Mononuclear cell (primary cell): ENCODE measurements around the gene SLC4A7. TPM values are rescaled to one million over a fixed set of nuclear protein-coding genes. Genes with fewer than 3 reads are reported as not detected.
"Not testable (repeated sequence)": the region's sequence is repeated elsewhere in the genome, so short reads cannot be mapped to it uniquely, and the experiment has no call there.

Experiments used
- H3K27me3 ChIP-seq: 2 replicates; pipeline ENCODE4 v1.6.0; 2011; ENCODE audit warnings: low read length, control low read depth; ENCODE audit not compliant: insufficient read depth
- H3K4me1 ChIP-seq: 2 replicates; pipeline ENCODE4 v1.5.1; 2011; ENCODE audit warnings: mild to moderate bottlenecking, low read length, control low read depth; ENCODE audit not compliant: insufficient read depth
- H3K4me3 ChIP-seq: 2 replicates; pipeline ENCODE4 v1.5.1; 2011; ENCODE audit warnings: mild to moderate bottlenecking, low read length, moderate library complexity
- H3K9me3 ChIP-seq: 2 replicates; pipeline ENCODE4 v1.5.1; 2011; ENCODE audit warnings: low read depth, mild to moderate bottlenecking, control low read depth, low read length
- total RNA-seq: library from RNA; depleted of rRNA; stranded (reverse); fragments of >200 nt; gene quantifications from one replicate; pipeline ENCODE4 v1.2.3, GENCODE V29; 2012

Gene SLC4A7
- total RNA-seq, 1 donor, result 69.8 TPM

DNA sequence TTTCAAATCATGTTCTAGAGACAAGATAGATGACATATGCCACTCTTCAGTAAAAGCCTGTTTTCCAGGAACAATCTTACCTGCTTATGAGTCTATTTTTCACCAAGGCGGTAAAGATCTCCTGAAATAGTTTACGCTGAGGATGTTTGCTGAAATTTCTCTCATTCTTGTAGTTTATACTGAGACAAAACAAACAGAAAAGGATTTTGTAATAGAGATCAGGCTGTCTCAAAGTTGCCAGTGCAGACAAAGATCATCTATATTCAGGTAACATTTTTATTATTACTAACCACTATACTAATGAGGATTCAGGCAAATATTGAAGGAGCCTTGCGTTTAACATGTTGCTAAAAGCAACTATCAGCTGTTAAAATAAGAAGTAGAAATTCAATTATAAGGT lies 140.0 kb downstream of the SLC4A7 start:
- Histone ChIP-seq H3K4me1 (no peaks in the 10 kb centered on the region), H3K9me3 (no peaks in the 10 kb centered on the region), H3K4me3 (no peak overlapping the region), H3K27me3 (no peaks in the 10 kb centered on the region)

DNA sequence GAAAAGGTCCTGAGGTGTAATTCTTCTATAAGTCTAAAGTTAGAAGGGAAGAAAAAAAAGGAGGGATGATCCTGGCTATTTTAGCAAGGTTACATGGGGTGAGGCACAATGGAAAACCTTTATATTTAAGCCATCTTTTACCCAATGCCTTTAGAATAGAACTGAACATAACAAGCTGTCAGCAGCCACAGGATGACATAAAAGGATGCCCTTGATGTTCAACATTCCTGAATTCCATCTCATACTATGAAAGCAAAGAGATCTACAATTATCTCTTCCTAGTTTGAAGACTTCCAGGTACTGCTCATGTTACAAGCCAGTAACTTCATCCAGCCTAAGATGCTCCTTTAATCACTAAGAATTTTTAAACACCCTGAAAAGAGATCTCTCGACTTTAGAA lies 141.9 kb downstream of the SLC4A7 start:
- Histone ChIP-seq H3K9me3 (no peaks in the 10 kb centered on the region), H3K27me3 (no peaks in the 10 kb centered on the region), H3K4me3 (no peak overlapping the region), H3K4me1 (no peaks in the 10 kb centered on the region)

DNA sequence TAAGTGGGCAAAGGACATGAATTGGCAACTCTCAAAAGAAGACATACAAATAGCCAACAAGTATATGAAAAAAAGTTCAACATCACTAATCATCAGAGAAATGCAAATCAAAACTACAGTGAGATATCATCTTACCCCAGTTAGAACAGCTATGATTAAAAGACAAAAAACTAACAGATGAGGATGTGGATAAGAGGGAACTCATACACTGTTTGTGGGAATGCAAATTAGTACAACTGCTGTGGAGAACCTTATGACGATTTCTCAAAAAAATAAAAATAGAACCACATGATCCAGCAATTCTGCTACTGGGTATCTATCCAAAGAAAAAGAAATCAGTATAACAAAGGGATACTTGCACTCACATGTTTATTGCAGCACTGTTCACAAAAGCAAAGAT lies 143.7 kb downstream of the SLC4A7 start:
- no peaks in the 10 kb centered on the region for H3K9me3 ChIP-seq
- H3K4me3 ChIP-seq, result no peak overlapping the region
- no peaks in the 10 kb centered on the region for H3K4me1 ChIP-seq
- H3K27me3 ChIP-seq, result no peaks in the 10 kb centered on the region

DNA sequence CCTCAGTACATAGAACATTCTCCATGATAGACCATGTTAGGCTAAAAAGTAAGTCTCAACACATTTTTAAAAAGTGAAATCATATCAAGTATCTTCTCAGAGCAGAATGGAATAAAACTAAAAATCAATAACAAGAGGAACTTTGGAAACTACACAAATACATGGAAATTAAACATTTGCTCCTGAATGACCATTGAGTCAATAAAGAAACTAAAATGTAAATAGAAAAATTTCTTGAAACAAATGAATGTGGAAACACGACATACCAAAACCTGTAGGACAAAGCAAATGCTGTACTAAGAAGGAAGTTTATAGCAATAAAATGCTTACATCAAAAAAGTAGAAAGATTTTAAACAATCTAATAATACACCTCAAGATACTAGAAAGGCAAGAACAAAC lies 148.6 kb downstream of the SLC4A7 start:
- Histone ChIP-seq H3K9me3 (no peaks in the 10 kb centered on the region), H3K27me3 (no peaks in the 10 kb centered on the region), H3K4me3 (no peak overlapping the region), H3K4me1 (no peaks in the 10 kb centered on the region)

DNA sequence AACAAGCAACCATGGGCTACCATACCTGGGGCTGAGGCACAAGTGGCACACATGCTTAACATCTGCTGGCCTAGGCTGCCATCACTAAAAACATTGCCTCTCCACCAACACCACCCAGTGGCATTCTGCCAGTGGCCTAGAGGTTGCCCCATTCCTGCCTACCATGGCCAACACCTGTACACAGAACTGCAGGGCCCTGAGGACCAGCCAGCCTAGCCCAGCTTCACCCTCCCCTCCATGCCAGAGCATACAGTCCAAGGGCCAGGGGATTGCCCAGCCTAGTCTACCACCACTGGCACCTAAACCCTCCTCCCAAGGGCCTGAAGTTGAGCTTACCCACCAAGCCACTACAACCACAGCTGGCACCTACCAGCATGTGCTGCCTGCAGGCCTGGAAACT lies 150.3 kb downstream of the SLC4A7 start:
- no peaks in the 10 kb centered on the region for H3K4me1 ChIP-seq
- H3K4me3 ChIP-seq, result no peak overlapping the region
- H3K9me3 ChIP-seq, result no peaks in the 10 kb centered on the region
- no peaks in the 10 kb centered on the region for H3K27me3 ChIP-seq

DNA sequence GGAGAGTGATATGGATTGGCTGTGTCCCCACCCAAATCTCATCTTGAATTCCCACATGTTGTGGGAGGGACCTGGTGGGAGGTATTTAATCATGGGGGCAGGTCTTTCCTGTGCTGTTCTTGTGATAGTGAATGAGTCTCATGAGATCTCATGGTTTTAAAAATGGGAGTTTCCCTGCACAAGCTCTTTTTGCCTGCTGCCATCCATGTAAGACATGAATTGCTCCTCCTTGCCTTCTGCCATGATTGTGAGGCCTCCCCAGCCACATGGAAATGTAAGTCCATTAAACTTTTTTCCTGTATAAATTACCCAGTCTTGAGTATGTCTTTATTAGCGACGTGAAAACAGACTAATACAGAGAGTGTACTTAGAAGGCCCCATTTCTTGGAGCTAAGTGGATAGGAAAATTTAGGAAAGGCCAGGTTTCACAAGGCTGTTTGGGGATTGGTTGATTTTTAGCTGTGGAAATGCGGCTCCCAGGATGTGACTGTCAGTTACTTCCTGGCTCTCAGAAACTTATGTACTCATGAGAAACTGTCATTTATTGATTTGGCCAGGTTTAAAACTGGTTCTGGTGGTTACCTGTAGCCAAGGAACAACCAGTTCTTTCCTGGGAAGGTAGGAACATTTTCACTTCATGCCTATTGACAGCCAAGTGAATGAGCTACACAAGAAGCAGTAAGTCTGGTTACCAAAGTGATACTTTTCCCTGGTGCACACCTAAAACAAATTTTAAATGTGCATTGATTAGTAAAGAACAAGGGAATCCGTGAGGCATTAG lies 155.0 kb downstream of the SLC4A7 start:
- not testable (repeated sequence) for H3K4me1 ChIP-seq, H3K9me3 ChIP-seq, H3K27me3 ChIP-seq, H3K4me3 ChIP-seq

DNA sequence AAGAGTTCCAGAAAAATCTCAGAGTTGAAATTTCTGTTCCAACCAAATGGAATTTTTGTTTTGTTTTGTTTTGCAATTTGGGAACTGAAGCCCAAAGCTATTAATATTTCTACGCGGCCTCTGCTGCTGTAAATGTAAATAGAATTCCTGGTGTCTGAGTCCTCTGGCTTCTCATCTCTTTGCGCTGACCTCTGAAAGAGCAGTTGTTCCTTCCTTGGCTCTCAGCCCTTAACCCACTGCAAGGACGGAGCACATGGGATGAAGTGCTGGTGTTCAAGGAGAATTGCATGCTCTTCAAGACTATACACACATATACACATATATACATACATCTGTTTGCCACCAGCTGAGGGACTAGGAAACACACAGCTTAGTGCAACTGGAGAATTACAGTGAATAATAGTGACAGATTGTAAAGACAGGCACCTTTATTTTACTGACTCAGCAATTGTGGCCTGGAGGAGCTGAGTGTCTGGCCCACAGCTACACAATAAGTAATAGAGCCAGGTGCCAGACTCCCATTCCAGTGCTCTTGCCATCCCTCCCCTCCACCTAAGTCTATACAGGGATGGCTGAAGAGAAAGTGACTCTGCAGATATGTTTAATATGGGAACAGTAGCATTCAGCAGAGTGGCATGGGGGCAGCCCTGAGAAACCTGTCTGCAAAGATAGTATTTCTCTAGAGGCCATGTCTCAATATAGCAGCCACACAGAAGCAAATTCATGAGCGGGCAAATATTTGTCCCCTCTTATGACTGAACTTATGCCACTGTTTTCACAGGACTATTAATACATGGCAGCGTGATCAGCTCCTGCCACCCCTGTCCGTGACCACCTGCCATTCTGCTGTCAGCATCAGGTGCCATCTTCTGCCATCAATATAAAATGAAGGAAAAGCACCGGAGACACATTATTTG lies 157.3 kb downstream of the SLC4A7 start:
- H3K9me3 ChIP-seq, result no peaks in the 10 kb centered on the region
- no peak overlapping the region for H3K4me3 ChIP-seq
- H3K4me1 ChIP-seq, result no peaks in the 10 kb centered on the region
- no peaks in the 10 kb centered on the region for H3K27me3 ChIP-seq

DNA sequence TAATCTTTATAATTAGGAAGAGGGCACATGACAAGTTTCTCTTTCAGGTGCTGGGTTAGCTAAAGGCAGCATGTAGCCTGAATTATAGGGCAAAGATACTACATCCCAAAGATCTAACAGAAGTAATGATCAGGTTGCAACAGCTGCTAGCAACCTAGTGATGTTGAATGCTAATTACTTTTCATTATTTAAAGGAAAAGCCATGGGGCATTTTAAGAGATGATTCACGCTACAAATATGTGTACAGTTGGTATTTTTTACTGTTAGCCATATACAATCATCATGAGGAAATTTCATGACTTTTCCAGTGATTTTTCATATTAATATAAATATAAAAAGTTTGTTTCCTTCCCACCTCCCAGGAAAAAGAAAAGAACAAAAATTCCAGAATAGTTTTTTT lies 158.0 kb downstream of the SLC4A7 start:
- H3K27me3 ChIP-seq, result no peaks in the 10 kb centered on the region
- no peaks in the 10 kb centered on the region for H3K4me1 ChIP-seq
- H3K9me3 ChIP-seq, result no peaks in the 10 kb centered on the region
- no peak overlapping the region for H3K4me3 ChIP-seq

DNA sequence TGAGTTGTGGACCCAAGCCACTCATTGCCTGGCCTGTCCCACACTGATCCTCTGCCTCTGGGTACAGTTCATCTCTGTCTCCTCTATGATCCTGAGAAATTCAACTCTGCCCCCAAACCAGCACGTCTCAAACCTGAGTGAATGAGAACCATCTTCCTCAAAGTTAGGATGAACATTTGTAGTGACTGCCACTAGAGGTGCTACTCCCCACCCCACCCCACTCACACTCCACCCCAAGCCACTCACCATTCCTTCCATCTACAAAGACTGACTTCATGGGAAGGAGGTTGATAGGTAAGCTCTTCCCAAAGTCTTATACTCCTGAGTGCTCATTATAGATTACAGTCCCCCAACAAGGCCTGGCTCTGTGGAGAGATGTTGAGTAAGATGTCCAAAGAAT lies 158.8 kb downstream of the SLC4A7 start:
- Histone ChIP-seq H3K4me3 (no peak overlapping the region), H3K4me1 (no peaks in the 10 kb centered on the region), H3K9me3 (no peaks in the 10 kb centered on the region), H3K27me3 (no peaks in the 10 kb centered on the region)

DNA sequence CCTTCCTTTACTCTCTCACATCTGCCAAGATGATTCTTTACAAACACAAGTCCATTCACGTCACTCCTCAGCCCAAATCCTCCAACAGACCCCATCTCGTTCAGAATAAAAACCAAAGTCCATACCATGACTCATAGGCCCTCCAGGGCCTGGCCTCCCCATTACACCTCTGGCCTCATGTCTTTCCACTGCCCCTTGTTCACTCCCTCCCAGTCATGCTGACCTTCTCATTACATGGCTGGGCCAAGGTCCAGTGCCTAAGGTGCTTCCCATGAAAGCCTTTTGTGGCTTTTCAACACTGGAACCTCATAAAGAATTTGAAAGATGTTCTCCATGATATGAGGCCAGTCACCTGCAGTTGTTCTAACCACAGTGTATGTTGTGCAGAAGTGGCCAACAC lies 159.5 kb downstream of the SLC4A7 start:
- no peak overlapping the region for H3K4me3 ChIP-seq
- no peaks in the 10 kb centered on the region for H3K4me1 ChIP-seq
- no peaks in the 10 kb centered on the region for H3K27me3 ChIP-seq
- H3K9me3 ChIP-seq, result no peaks in the 10 kb centered on the region

DNA sequence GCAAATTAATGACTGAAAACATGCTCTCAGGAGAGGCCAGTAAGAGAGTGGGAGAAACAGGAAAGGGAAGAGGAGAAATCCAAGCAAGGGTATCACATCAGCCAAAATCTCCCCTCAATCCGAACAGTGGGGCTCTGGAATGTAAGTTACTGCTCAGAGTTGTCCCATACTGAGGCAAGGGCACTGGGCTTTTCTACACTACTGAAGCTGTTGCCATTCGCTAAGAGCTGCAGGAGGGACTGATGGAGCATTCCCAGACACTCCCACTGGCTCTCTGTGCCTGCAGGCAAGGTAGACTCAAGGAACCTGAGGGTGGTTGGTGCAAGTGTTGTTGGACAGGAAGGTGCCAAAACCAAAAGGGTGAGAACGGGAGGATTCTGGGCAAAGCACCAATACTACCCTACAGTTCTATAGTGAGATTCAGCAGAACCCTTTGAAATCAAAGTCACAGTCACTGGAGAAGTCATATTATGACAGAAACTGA lies 161.1 kb downstream of the SLC4A7 start:
- no peaks in the 10 kb centered on the region for H3K9me3 ChIP-seq
- no peaks in the 10 kb centered on the region for H3K4me1 ChIP-seq
- H3K4me3 ChIP-seq, result no peak overlapping the region
- H3K27me3 ChIP-seq, result no peaks in the 10 kb centered on the region

Other genes with a start within 250 kb of the SLC4A7 start
- gene NEK10, start 115.0 kb downstream of the SLC4A7 start, total RNA-seq, result 0.63 TPM
- gene EOMES, start 237.9 kb upstream of the SLC4A7 start, total RNA-seq, result 3.4 TPM